Cerebellar nuclear complex (tissue), 1 donor: ENCODE measurements around the gene POU4F3.
"Not testable (repeated sequence)": the region's sequence is repeated elsewhere in the genome, so short reads cannot be mapped to it uniquely, and the experiment has no call there.

Experiments
- DNase-seq, 2 experiments: peaks; one replicate each; lab custom pipeline; 2025; lab: John Stamatoyannopoulos, UW

POU4F3 gene, protein sequence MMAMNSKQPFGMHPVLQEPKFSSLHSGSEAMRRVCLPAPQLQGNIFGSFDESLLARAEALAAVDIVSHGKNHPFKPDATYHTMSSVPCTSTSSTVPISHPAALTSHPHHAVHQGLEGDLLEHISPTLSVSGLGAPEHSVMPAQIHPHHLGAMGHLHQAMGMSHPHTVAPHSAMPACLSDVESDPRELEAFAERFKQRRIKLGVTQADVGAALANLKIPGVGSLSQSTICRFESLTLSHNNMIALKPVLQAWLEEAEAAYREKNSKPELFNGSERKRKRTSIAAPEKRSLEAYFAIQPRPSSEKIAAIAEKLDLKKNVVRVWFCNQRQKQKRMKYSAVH

DNA sequence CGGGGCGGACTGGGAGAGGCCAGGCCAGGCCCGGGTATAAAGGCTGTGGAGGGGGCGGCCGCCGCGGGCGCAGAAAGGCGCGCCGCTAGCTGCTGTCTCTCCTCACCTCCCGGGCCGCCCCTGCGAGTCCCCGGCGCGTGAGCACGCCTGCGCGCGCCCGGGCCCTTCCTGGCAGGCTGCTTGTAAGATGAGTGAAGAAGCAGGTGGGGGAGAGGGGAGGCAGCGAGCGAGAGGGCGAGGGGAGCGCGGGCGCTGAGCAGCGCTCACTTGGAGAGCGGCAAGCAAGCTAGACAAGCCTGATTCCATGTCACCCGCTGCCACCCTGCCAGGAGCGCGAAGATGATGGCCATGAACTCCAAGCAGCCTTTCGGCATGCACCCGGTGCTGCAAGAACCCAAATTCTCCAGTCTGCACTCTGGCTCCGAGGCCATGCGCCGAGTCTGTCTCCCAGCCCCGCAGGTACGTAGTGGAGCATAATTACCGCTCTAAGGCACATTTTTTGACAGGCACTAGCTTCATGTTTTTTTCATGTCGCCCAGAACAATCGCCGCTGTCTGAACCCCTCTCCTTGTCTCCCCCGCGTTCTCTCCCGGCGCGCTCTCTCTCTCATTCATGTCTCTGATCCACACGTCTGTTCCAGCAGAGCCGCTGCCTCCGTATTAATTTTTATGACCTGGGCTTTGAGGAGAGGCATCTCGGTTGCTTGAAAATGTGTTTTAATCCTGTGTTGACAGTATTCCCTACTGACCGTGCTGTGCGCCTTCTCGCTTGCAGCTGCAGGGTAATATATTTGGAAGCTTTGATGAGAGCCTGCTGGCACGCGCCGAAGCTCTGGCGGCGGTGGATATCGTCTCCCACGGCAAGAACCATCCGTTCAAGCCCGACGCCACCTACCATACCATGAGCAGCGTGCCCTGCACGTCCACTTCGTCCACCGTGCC is at the start of gene POU4F3:
TSS of gene POU4F3 (plus strand) at position 66 of the 941 bp plus-strand sequence. CDS start at position 340, 274 bp downstream.
- no peak for DNase-seq

DNA sequence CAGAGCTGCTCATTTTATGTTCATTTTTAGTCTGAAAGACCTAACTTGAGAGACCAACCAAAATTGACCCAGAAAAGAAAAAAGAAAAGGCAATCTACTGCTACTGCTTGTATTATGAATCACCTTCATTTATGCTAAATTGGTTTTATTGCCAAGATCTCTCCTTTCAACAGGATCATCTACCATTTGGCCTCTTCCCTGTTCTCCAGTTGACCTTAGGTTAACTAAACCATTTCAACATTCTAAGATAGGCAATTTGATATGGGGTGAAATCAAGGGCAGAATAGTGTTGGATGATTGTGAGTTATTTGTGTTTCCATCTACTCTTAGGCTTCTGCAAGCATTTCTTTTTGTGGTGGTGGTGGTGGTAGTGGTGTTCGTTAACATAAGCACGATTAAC is 48.3 kb upstream of the POU4F3 start:
- DNase-seq = no peak

DNA sequence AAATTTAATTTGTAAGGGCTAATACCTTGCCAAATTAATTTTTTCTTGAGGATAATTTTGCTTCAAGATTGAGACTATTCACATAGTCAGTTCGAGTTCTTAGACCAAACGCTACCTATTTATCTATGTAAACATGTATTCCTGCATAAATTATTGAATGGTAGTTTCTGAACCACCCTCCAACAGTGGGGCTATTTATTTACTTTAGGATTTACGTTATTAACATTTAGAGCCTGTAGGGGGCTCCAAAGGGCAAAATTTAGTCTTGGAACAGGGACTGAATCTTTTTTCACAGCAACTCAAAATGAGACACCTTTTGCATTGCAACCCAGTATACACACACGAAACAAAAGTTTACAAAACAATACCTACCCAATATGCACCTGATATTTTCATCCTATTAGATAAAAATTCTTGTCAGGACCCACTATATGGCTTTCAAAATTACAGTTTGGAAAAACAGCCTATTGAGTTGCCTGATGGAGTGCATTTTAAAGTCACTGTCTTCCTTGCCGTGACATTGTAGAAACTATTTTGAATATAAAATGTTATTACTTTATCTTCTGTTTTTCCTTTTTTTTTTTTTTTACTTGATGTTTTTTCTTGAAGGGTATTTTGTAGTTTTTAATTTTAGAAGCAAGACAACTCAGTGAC is 47.1 kb upstream of the POU4F3 start:
- no peak for DNase-seq

DNA sequence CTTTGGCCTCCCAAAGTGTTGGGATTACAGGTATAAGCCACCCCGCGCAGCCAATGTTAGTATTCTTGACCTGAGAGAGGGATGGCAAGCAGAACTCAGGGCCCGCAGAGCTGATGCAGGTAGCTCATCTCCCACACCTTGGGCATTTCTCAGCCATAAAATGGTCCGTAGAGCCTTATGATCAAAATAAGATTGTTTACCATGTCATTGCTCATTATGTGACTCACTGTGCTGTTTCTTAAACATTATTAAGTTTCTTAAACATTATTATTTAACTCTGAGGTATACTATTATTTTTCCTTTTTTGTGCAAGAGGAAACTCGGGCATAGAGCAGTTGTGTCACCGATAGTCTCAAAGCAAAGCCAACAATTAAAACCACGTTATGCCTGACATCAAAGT is 42.4 kb upstream of the POU4F3 start:
- no peak for DNase-seq

DNA sequence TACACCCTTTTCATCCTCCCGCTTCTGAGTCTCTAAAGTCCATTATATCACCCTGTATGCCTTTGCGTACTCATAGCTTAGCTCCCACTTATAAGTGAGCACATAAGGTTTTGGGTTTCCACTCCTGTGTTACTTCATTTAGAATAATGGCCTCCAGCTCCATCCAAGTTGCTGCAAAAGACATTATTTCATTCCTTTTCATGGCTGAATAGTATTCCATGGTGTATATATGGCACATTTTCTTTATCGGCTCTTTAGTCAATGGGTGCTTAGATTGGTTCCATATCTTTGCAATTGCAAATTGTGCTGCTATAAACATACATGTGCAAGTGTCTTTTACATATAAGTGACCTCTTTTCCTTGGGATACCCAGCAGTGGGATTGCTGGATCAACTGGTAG is 39.7 kb upstream of the POU4F3 start:
- DNase-seq = not testable (repeated sequence)

DNA sequence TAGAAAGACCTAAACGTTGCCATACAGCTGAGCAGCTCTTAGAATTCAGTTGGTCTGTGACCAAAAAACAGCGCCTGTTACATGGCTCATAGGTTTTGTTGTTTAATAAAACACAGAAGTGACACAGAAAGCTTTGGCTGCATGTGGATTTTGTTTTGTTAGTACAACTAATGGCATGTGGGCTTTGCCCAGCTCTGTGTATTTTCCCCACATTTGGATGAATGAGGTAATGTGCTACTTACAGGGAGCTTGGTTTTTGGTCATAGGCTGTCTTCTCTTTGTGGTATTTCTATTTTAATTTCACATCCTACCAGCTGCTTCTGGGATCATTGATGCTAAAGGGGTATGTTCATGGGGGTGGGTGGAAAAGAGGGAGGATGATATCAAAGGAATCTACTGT is 37.0 kb upstream of the POU4F3 start:
- DNase-seq = no peak

DNA sequence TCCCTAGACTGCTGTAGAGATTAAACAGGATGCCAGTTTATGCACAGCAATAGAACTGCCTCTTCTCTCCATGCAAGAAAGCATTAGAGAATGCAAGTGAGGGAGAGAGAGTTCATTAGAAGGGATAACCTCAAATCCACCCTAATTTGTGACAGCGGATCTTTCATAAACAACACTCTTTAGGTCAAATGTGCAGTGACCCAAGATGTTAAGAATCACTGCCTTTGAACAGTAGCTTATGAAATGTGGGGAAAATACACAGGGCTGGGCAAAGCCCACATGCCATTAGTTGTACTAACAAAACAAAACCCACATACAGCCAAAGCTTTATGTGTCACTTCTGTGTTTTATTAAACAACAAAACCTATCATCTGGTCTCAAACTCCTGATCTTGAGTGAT is 36.2 kb upstream of the POU4F3 start:
- no peak for DNase-seq

DNA sequence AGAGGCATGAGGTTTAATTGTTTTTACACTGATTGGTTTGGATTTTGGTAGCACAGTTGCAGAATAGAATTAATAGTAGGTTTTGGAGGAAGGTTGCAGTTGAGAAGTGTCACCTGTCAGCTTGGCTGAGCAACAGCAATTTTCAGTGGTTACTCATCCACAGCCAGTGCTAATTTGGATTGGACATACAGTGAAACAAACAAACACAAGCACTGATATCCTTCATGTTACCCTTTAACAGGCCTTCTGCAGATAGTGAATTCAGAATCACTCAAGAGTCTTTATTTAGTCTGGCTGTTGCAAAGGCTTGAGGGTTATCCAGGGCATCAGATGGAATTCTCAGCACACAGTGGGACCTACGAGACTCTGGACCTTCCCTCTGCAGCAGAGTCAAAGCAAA is 31.8 kb upstream of the POU4F3 start:
- no peak for DNase-seq

DNA sequence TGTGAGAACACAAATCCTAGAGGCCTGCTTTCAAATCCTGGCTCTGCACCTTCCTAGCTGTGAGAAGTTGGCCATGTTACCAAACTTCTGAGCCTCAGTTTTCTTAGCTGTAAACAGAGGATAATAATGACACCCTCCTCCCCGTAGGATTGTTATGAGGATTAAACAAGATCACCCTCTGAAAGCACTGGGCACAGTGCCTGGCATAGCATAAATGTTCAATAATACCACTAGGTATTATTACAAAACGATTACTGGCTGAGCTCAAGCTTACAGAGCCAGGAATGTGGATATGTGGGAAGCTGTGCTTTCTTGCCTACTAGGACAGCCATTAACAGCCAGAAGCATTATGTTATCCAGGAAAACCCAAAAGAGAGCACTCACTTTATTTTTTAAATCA is 30.8 kb upstream of the POU4F3 start:
- DNase-seq = no peak

DNA sequence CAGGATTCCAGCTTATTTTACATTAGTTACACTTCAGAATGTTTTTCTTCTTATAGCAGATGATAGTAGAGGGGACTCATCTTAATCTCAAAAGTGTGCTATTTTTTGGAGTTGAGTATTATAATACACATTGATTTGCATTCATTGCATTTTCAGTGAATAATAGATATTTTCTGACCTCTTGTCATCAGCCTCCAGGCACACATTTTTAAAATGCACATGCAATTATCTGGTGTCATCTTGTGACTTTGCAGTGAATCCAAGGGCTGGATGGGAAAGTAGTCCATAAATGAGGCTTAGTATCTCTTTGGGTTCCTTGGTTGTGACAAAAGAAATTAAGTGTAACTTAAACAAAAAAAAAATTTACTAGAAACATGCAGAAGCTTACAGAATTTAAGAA is 28.1 kb upstream of the POU4F3 start:
- DNase-seq = no peak

DNA sequence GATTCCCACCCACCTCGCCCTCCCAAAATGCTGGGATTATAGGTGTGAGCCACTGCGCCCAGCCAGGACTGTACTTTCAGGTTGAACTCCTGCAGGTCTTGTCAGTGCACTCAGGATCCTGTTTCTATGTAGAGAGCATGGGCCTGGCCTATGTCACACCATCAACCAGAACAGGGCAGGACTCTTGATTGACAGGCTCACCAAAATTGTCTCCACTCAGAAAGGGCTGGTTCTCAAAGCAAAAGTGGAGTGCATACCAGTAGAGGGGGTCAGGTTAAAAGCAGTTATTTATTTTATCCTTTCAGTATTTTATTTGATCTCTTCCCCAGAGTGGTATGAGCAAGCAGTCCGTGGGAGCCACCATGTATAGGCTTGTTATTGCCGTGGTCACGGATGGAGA is 27.4 kb upstream of the POU4F3 start:
- DNase-seq = no peak

DNA sequence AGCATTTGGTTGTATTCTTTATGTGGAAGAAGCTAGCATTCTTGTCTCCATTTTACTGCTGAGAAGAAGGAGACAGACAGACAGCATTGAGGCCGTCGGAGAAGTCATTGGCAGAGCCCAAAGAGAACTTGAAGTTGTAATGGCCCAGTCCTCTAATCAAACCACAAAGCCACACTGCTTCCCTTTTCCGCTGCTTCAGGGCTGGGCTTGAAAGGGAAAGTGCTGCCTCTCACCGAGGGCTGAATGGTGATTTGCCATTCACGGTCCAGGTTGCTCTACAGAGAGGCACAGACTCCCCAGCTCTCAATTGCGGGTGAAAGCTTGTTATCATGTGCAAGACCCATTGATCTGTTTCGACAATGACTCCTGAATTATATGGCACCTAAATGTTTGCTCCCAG is 25.6 kb upstream of the POU4F3 start:
- no peak for DNase-seq

DNA sequence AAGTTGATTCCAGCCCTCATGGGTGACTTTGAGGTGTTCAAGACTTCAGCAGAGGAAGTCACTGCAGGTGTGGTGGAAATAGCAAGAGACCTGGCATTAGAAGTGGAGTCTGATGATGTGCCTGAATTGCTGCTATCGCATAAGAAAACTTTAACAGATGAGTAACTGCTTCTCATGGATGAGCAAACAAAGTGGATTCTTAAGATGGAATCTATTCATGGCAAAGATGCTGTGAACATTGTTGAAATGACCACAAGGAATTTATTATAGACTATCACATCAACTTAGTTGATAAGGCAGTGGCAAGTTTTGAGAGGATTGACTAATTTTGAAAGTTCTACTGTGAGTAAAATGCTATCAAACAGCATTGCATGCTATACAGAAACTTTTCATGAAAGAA is 17.1 kb upstream of the POU4F3 start:
- no peak for DNase-seq

DNA sequence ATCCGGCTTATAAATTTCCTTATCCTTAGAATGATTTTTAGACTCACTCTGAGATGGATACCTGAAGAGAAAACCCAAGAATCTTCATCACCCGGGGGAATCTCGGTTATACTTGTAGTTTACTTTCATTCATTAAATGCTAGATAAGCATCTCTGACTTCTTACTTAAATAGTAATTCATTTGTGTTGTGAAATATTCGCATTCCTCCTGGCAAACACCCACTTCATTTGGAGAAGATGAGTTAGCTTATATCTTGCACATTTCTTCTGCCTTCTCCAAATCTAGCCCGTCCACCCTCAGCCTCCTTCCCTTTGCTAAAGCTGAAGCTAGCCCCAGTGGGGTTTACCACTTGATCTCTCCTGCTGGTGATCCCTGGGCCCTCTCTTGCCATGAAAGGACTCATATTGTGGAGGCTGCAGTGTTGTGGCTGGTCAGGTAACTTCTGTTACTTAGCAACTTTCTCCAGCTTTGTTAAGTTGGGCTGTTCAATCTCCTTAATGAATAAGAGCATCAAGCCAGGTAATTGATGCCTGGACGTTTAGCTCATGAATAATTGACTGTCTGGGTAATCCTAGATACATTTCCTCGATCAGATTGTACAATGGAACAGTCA is 11.3 kb upstream of the POU4F3 start:
- DNase-seq = no peak

DNA sequence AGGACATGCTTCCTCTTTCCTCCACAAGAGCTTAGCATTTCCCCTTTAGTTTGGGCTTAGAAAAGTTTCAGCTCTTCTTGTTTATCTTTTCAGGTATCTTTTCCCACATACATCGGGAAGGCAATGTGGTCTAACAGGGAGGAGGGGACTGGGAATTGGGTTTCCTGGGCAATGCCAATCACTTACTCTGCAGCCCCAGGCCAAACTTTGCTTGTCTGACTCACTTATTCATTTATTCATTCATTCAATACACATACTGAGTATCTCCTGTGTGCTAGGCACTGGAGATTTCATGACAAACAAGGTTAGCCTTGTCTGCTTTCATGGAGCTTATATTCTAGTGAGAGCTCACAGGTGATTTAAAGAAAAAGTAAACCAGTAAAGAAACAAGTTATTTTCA is 10.7 kb upstream of the POU4F3 start:
- no peak for DNase-seq

DNA sequence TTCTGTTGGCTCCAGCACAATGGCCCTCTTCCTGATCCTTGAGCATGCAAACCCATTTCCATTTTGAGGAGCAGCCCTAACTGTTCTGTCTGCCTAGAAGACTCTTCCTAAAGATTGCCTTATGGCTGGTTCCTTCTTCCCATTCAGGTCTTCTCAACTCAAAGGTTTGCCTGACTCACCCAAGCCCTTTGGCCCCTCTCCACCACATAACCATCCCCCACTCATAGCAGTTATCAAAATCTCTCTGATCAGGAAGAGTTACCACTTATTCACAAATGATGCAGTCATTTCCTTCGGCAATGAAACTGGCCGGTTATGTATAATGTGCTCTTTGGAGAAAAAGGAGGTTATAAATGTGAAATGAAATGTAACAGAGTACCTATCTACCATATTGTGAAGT is 8.9 kb upstream of the POU4F3 start:
- DNase-seq = no peak

DNA sequence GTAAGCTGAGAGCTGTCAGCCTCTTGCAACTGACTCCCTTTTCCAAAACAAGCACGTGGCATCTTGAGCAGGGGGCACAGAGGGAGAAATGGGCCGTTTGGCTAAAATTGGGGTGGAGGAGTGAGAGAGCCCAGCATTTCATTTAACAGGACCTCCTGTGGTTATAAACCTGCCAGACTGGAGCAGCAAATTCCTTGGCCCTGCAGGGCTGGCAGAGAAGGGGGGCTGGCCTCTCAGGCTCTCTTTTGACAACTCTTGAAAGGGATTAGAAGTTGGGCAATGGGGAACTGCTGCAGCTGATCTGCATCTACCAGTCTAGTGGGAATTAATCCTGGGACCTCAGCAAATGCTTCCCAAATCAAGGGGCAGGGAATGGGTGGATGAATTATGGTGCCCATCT is 7.2 kb upstream of the POU4F3 start:
- DNase-seq = no peak

DNA sequence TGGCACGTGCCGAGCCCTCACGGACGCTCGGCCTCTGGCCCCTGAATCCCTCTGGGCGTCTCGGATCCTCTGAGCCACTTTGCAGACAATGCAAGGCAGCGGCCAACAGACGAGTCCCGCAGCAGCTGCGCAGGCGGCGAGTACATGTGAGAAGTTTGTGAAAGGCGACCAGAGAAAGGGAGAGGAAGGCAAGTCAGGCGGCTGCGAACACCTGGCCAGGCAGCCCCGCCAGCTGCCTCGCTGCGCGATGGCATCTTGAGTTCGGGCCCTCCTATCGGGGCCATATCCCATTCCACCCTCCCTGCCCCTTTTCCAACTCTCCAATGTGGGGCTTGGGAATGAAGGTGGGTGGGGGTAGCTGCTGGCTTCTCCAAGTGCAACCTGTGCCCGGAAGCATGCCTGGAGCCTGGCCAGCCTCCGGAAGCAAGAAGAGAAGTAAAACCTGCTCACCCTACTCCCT is 4.5 kb upstream of the POU4F3 start:
- DNase-seq = no peak

DNA sequence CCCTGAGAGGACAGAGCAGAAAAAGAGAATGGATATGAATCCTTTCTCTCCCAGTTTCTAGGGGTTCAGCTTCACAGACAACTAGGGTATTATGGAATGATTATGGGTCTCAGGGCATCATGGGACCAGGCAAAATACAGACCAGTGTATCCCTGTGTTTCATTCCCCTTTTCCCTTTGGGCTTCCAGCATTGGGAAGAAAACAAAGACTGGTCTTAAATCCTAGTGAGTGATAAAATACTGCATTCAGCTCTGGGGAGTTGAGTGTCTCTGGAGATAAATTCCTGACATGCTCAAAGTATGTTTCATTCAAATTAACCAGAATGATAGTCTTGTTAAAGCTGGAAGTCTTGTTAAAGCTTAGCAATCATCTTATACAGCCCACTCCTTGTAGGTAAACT is 2.4 kb upstream of the POU4F3 start:
- DNase-seq = no peak

DNA sequence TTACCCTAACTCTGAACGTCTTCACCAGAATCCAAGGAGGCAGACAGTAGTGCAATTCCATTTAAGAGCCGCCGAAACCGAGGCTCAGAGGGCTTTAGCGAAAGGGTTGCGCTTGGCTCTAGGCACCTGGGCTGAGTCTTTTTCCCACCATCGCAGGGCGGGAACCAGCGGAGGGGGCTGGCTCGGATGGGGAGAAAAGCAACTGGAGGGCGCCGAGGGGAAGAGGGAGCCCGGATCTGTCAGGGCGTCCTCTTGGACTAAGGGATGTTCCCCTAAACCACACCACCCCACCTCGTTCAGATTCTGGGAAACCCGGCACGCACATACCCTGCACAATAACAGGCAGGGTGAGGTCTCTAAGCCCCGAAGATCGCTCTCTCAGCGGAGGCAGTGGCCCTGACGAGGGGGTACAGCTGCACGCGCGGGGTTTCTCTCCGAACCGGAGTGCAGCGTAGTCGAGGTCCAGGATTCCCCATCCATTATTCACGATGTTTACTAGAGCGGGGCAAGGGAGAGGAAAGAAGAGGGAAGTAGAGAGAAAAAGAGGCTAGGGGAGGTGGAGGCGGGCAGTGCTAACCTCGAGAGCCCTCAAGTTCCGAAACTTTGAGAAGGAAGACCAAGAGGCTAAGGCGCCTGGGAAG is 1.3 kb upstream of the POU4F3 start:
- no peak for DNase-seq

DNA sequence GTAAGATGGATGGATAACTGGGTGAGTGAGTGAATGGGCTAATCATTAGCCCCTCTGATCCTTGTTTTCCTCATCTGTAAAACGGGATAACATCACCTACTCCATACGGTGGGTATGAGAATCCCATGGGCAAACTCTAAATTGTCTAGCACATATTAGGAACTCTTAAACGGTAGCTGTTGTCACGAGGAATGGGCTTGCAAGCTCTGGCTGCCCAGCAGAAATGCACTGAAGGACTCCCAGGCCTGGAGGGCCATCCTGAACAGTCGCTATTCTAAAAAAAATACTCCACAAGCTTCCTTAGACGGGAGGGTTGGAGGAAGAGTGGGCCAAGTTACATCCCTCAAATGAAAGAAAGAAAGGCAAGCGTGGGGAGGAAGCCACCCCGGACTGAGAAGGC is 711 bp upstream of the POU4F3 start:
- no peak for DNase-seq
